NCI-H524 (cell line): ENCODE results near the gene C6orf118.

Experiments
- DNase-seq, 2 experiments: peaks; one replicate each; lab custom pipeline; 2025; lab: John Stamatoyannopoulos, UW

Gene C6orf118

GRCh38 chr6:165308926-165309731 lies at the start of gene C6orf118:
TSS of gene C6orf118 (minus strand) at chr6:165309605. CDS start at chr6:165309586, 19 bp downstream.
- peak; percentile 81 to 92 for DNase-seq

DNA sequence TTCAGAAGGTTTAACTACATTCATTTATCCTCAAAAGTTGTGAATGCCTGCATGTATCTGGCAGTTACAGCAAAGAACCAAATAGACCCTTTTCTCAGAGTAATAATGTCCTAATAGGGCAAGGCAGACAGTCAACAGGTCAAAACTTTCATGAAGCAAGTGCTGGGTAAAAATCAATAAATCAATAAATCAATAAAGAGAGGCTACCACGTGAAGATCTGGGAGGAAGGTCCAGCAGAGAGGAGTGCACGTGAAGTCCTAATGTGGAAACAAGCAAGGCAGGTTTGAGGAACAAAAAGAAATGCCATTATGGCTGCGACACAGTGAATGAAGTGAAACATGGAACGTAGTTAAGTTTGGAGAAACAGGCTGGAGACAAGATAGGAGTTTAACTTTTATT lies 36.3 kb upstream of the C6orf118 start:
- DNase-seq, result no peak

DNA sequence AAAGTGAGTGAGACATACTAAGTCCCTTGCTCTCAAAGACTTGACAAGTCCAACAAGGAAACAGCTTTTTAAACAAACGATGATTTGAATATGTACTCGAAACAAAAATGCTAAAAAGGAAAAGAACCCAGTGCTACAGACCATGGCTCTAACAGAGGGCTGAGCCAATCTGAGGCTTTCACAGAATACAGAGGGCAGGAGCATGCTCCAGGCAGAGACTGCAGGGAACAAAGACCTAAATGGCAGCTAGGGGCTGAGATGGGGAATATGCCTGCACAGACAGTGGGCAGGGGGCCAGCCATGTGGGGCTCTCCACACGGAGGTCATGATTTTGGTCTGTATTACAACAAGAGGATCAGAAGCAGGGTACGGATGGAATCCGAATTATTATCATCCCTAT lies 31.1 kb upstream of the C6orf118 start:
- DNase-seq, result no peak

GRCh38 chr6:165325609-165326008 lies 16.2 kb upstream of the C6orf118 start:
- no peak for DNase-seq

DNA sequence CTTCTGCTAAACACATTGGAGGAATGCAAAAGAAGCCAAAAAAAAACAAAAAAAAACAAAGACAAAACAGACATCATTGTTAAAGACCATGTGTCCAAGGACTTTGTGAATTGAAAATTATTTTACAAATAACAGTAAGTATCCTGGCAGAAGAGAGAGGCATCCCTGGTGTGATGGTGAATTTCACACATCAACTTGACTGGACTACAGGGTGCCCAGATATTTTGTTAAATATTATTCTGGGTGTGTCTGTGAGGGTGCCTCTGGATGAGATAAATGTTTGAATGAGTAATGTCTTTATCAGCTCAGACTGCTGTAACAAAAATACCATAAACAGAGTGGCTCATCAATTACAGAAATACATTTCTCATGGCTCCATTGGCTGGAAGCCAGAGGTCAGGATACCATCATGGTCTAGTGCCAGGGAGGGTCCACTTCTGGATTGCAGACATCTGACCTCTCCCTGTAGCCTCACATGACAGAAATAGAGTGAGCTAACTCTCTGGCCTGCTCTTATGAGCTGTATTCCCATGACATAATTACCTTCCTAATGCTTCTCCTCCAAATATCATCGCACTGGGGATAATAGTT lies 12.2 kb upstream of the C6orf118 start:
- no peak for DNase-seq

- DNase-seq, result no peak
Observed at GRCh38 chr6:165321150-165321549, 11.7 kb upstream of the C6orf118 start.

DNA sequence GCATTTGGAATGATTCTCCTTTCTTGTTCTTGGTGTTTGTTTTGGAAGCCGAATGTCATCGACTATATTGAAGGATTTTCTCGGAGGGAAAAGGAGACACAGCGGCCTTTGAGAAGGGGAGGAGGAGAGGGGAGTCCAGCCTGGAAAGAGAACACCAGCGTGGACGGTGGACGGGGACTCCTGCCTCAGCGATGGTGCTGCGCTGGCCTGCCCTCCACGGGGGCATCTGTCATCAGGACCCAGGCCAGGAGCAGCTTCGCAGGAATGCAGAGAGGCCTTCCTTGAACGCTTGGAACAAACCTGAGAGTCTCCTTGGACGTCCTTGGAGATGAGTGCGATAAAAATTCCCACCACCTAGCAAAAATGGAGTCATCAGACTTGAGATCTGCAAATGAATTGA lies 8.3 kb upstream of the C6orf118 start:
- DNase-seq, result no peak

GRCh38 chr6:165306955-165307354 lies 2.5 kb downstream of the C6orf118 start:
- DNase-seq, result no peak

DNA sequence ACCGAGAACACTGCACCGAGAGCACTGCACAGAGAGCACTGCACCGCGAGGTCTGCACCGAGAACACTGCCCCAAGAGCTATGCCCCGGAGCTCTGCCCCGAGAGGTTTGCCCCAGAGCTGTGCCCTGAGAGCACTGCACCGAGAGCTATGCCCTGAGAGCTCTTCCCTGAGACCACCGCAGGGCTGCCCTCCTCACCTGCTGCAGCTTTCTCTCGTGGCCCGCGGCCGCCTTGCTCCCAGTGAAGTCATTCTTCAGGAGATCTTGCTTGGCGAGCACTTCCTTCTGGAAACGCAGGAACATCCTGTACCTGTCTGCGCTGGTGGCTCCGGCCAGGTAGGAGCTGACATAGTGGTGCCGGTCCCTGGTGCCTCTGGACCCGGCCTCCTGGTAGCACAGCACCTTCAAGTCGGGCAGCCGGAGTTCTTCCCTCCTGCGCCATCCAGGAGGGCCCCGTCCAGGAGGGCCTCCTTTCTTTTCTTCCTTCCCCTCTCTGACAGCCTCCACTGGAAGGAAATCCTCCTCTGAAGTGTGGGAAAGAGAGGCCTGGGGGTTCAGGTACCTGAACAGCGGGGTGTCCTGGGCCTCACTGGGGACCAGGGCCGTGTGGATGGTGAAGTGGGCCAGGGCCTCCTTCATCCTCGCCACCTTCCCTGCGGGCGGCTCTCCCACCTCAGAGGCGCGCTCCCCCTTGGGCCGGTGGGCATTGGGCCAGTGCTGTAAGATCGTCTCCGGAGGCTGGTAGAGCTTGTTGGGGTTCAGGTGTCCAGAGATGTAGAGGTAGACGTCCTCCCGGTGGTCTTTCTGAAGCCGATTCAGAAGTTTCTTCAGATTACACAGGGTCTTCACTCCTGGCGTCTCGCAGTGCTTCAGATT lies 7.8 kb downstream of the C6orf118 start:
- DNase-seq, result no peak

GRCh38 chr6:165300422-165300936 lies 8.9 kb downstream of the C6orf118 start:
- no peak for DNase-seq

GRCh38 chr6:165298875-165299274 lies 10.5 kb downstream of the C6orf118 start:
- no peak for DNase-seq

- DNase-seq, result no peak
Observed at GRCh38 chr6:165298402-165298801, 11.0 kb downstream of the C6orf118 start.

DNA sequence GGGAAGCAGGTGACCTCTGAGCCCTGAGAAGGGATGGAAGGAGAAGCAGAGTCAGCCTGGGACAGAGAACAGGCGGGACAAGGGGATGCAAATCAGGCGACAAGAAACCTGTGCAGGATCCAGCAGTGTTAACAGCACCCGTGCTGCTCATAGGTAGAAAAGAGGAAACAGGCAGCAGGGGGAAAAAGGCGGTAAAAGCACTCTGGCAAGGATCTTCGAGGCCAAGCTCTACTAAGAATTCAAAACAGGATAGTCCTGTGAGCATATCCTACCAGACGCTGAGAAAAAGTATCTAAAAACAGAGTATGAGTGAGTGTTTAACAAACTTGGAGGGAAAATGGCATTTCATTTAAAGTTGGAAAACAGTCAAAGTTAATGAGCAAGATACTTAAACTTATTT lies 16.7 kb downstream of the C6orf118 start:
- DNase-seq, result no peak

DNA sequence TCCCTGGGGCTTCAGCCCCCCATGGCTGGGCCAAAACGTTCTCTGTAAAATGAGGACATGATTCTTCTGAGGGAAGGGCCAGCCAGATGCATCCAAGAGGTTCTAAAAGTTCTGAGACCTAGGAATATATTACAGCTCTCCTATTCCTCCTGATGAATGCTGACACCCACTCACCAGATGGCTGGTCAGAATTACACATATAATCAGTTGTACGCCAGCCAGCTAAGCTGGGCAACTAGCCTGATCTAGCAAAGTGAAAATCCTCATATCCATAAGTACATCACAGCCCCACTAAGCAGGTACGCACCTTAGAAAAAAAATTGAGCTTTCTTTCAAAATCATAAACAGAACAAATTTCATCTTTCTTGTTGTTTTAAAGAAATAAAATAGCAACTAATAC lies 34.8 kb downstream of the C6orf118 start:
- peak in 1 of 2 experiments; percentile 19 for DNase-seq

DNA sequence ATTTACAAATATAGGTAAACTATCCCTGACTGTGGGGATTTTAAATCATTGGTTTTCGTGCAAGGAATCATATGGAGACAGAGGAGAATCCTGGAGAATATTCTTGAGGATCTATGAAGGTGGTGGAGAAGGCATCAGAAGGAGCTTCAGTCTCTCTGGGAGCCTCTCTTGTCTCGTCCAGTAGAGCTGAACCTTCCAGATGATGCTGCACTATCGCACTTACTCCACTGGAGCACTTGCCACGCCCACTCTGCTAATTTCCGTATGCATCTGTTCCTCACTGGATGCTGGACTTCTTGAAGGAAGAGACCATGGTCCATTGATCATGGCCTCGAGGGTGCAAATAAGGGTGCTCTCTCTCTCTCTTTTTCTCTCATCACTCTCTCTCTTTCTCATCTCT lies 36.8 kb downstream of the C6orf118 start:
- peak in 1 of 2 experiments; percentile 8 for DNase-seq

GRCh38 chr6:165268987-165269386 lies 40.4 kb downstream of the C6orf118 start:
- DNase-seq, result no peak

DNA sequence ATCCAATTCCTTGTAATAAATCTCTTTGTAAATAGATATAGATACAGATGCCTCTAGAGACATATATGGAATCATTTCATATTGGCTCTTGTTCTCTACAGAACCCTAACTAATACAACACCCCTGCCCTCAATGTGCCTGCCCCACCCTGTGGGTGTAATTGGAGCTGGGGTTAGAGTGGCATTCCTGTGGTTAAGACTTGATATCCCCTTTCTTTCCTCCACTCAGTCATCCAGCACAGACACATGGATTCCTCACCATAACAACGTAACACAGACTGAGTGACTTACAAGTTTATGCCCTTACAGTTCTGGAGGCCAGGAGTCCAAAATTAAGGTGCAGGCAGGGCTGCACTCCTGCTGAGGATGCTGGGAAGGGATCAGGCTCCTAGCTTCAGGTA lies 42.8 kb downstream of the C6orf118 start:
- DNase-seq, result no peak

GRCh38 chr6:165266191-165266590 lies 43.2 kb downstream of the C6orf118 start:
- no peak for DNase-seq

- DNase-seq, result no peak
Observed at GRCh38 chr6:165260462-165260861, 48.9 kb downstream of the C6orf118 start.

- no peak for DNase-seq
Observed at GRCh38 chr6:165249808-165250207, 59.6 kb downstream of the C6orf118 start.

- no peak for DNase-seq
Observed at GRCh38 chr6:165245701-165246100, 63.7 kb downstream of the C6orf118 start.

- peak; percentile 26 to 54 for DNase-seq
Observed at GRCh38 chr6:165245287-165245686, 64.1 kb downstream of the C6orf118 start.
